IPS-18a (cell line): ENCODE measurements around the gene ZEB1.
"Not testable (repeated sequence)": the region's sequence is repeated elsewhere in the genome, so short reads cannot be mapped to it uniquely, and the experiment has no call there.

Source experiments
- H3K27ac ChIP-seq: one replicate; pipeline ENCODE4 v1.5.1; 2013; ENCODE audit warnings: low read length
- H3K27me3 ChIP-seq: one replicate; pipeline ENCODE4 v1.6.1; 2013; ENCODE audit warnings: mild to moderate bottlenecking, low read length; ENCODE audit not compliant: control insufficient read depth, insufficient read depth
- H3K36me3 ChIP-seq: one replicate; pipeline ENCODE4 v1.6.1; 2013; ENCODE audit warnings: low read depth, low read length; ENCODE audit not compliant: control insufficient read depth
- H3K4me1 ChIP-seq: one replicate; pipeline ENCODE4 v1.6.1; 2013; ENCODE audit warnings: low read depth, low read length; ENCODE audit not compliant: control insufficient read depth
- H3K4me3 ChIP-seq: one replicate; pipeline ENCODE4 v1.5.1; 2013; ENCODE audit warnings: low read length
- H3K9ac ChIP-seq: one replicate; pipeline ENCODE4 v1.6.1; 2013; ENCODE audit warnings: mild to moderate bottlenecking, low read length, moderate library complexity
- H3K9me3 ChIP-seq: one replicate; pipeline ENCODE4 v1.6.1; 2013; ENCODE audit warnings: low read depth, low read length; ENCODE audit not compliant: control insufficient read depth

The ZEB1 gene

DNA sequence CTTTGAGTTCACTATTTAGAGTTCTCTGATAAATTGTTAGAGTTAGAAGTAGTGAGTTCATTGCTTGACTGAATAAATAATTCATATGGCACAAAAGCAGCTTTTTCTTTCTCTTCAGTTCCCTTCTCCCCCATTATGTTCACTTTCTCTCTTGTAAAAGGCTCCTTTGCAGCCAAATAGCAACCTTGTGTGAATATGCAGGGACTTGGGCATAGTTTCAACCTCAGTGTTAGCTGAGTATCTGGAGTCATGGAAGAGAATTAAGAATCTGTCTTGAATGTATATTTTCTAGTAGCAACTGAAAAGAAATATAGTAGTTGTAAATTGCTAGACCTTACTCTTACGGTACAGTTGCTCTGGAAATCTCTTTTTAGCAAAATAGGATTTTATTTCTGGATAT is 31.9 kb downstream of the ZEB1 start:
- no peaks in the 10 kb centered on the region for H3K27me3 ChIP-seq
- no peaks in the 10 kb centered on the region for H3K36me3 ChIP-seq
- no peak overlapping the region for H3K27ac ChIP-seq
- no peak overlapping the region for H3K4me3 ChIP-seq
- no peaks in the 10 kb centered on the region for H3K9me3 ChIP-seq
- H3K9ac ChIP-seq = no peak overlapping the region
- H3K4me1 ChIP-seq = peaks cover 7% of the 10 kb centered on the region

DNA sequence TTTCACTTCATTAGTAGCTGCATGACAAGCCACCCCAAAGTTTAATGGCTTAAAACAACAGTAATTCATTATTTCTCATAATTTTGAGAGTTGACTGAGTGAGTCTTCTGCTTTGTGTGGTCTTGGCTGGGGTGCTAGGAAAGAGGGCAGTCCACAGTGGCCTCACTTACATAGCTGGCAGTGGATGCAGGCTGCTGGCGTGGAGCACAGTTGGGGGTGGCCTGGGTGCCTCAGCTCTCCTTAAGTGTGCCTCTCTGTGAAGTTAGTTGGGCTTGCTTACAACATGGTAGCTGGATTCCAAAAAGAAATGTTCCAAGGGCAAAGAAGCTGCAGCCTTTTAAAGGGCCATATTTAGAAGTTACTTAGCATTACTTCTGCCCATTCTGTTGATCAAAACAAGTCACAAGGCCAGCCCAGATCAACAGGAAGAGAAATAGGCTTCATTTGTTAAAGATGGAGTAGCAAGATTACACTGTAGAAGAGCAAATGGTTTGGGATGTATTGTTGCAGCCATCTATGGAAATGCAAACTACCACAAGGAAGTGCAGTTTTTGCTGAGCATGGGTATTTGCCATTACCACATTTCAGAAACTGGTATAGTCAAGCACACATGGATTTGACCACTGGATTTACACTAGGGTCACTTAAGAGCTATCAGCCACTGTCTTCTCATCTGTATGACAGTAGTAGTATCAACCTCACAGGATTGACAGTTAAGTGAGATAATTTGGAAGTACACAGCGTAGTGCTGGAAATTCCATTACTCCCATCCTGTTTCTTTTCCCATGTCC is 33.6 kb downstream of the ZEB1 start:
- Histone ChIP-seq H3K27me3 (no peaks in the 10 kb centered on the region), H3K36me3 (no peaks in the 10 kb centered on the region), H3K9ac (no peak overlapping the region), H3K4me1 (peaks cover 7% of the 10 kb centered on the region), H3K4me3 (no peak overlapping the region), H3K9me3 (no peaks in the 10 kb centered on the region), H3K27ac (no peak overlapping the region)

DNA sequence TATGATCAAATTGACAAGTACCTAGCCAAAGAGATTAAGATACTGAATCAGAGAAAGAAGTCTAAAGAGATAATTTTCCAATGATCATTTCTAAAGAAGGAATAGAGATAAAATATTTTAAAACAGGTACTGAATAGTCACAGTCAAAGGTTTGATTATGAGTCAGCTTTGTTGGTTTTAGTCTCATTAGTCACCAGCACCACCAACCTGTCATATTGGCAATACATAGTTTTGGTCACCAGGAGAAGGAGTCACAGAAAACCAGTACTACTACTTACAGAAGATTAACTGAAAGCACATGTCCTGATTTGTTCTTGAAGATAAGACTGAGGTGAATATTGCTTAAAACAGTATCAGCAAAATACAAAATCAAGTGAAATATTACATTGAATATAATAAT is 34.6 kb downstream of the ZEB1 start:
- Histone ChIP-seq H3K4me3 (no peak overlapping the region), H3K27ac (no peak overlapping the region)

GRCh38 chr10:31358688-31359330 is 39.8 kb downstream of the ZEB1 start:
- Histone ChIP-seq H3K9me3 (no peaks in the 10 kb centered on the region), H3K9ac (no peak overlapping the region), H3K4me1 (no peaks in the 10 kb centered on the region), H3K36me3 (no peaks in the 10 kb centered on the region), H3K27me3 (no peaks in the 10 kb centered on the region), H3K27ac (no peak overlapping the region), H3K4me3 (no peak overlapping the region)

More for the DNA sequence above, 34.6 kb downstream of the ZEB1 start:
- Histone ChIP-seq H3K36me3 (no peaks in the 10 kb centered on the region), H3K27me3 (no peaks in the 10 kb centered on the region), H3K4me1 (peaks cover 7% of the 10 kb centered on the region), H3K9ac (no peak overlapping the region), H3K9me3 (no peaks in the 10 kb centered on the region)

DNA sequence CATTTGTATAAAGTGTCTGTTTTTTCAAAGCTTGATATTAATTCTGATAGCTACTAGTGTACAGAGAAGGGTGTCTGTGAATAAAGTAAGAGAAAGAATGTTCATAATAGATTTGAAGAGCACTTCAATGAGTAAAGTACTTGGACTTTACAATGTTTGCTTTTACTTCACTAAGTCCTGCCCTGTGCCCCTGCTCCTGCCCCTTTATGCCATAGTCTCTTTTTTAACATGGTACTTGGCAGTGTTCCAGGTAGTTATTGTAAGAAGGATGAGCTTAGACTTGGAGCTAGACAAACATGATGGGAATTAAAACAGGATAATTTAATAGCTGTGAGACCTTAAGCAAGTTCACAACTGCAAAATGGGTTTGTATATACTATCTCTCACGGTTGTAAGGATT is 41.0 kb downstream of the ZEB1 start:
- Histone ChIP-seq H3K36me3 (no peaks in the 10 kb centered on the region), H3K4me1 (no peaks in the 10 kb centered on the region), H3K9ac (no peak overlapping the region), H3K9me3 (no peaks in the 10 kb centered on the region), H3K4me3 (no peak overlapping the region), H3K27me3 (no peaks in the 10 kb centered on the region), H3K27ac (no peak overlapping the region)

DNA sequence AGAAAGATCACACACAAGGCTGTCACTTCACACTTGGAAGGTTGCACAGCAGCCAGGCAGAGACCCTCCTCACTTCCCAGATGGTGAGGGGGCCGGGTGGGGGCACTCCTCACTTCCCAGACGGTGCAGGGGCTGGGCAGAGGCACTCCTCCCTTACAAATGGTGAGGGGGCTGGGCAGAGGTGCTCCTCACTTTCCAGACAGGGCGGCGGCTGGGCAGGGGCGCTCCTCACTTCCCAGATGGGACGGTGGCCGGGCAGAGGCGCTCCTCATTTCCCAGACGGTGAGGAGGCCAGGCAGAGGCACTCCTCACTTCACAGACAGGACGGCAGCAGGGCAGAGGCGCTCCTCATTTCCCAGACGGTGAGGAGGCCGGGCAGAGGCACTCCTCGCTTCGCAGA is 42.5 kb downstream of the ZEB1 start:
- H3K9ac ChIP-seq, H3K9me3 ChIP-seq, H3K36me3 ChIP-seq, H3K27ac ChIP-seq, H3K27me3 ChIP-seq, H3K4me3 ChIP-seq, H3K4me1 ChIP-seq: not testable (repeated sequence)

GRCh38 chr10:31362023-31362641 is 43.1 kb downstream of the ZEB1 start:
- Histone ChIP-seq H3K27me3 (no peaks in the 10 kb centered on the region), H3K36me3 (no peaks in the 10 kb centered on the region), H3K4me3 (no peak overlapping the region), H3K4me1 (no peaks in the 10 kb centered on the region), H3K9ac (no peak overlapping the region), H3K9me3 (no peaks in the 10 kb centered on the region), H3K27ac (no peak overlapping the region)

GRCh38 chr10:31363696-31364095 is 44.7 kb downstream of the ZEB1 start:
- H3K9ac ChIP-seq, H3K27ac ChIP-seq, H3K36me3 ChIP-seq, H3K27me3 ChIP-seq, H3K9me3 ChIP-seq, H3K4me3 ChIP-seq, H3K4me1 ChIP-seq: not testable (repeated sequence)

GRCh38 chr10:31364238-31364637 is 45.2 kb downstream of the ZEB1 start:
- not testable (repeated sequence) for H3K9me3 ChIP-seq, H3K4me1 ChIP-seq, H3K27ac ChIP-seq, H3K27me3 ChIP-seq, H3K4me3 ChIP-seq, H3K9ac ChIP-seq, H3K36me3 ChIP-seq

- H3K36me3 ChIP-seq = no peaks in the 10 kb centered on the region
- no peak overlapping the region for H3K27ac ChIP-seq
- H3K9me3 ChIP-seq = no peaks in the 10 kb centered on the region
- no peaks in the 10 kb centered on the region for H3K27me3 ChIP-seq
- H3K4me3 ChIP-seq = no peak overlapping the region
- no peaks in the 10 kb centered on the region for H3K4me1 ChIP-seq
- H3K9ac ChIP-seq = no peak overlapping the region
These were observed 47.7 kb downstream of the ZEB1 start for GRCh38 chr10:31366703-31367102.

GRCh38 chr10:31368724-31369123 is 49.7 kb downstream of the ZEB1 start:
- Histone ChIP-seq H3K4me1 (no peaks in the 10 kb centered on the region), H3K27ac (no peak overlapping the region), H3K9ac (no peak overlapping the region), H3K27me3 (no peaks in the 10 kb centered on the region), H3K36me3 (no peaks in the 10 kb centered on the region), H3K4me3 (no peak overlapping the region), H3K9me3 (no peaks in the 10 kb centered on the region)

GRCh38 chr10:31372439-31372838 is 53.4 kb downstream of the ZEB1 start:
- Histone ChIP-seq H3K9me3 (no peaks in the 10 kb centered on the region), H3K27me3 (no peaks in the 10 kb centered on the region), H3K9ac (no peak overlapping the region), H3K4me3 (no peak overlapping the region), H3K36me3 (no peaks in the 10 kb centered on the region), H3K27ac (no peak overlapping the region), H3K4me1 (no peaks in the 10 kb centered on the region)
